GM18870 (cell line): ENCODE measurements around the gene PTPRD.
A peak's percentile ranks its signal among the peaks of the same experiment; 100 is the strongest.

Source experiments
- ATAC-seq: cut with Tn5 transposase; IDR thresholded peaks from one replicate; pipeline ENCODE4 v1.9.1; 2021; ENCODE audit warnings: moderate library complexity; ENCODE audit not compliant: unreplicated experiment

PTPRD gene

DNA sequence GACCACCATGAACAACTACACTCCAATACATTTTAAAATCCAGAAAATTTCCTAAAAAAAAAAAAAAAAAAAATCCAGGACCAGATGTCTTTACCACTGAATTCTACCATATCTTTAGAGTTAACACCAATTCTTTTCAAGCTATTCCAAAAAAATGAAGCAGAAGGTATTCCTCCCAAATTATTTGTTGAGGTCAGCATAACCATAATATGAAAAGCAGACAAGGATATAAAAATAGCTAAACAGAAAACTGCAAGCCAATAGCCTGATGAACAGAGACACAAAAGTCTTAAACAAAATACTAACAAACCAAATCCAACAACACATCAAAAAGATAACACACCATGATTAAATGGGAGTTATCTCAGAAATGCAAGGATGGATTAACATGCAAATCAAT is 695.4 kb downstream of the PTPRD start:
- no peak for ATAC-seq

DNA sequence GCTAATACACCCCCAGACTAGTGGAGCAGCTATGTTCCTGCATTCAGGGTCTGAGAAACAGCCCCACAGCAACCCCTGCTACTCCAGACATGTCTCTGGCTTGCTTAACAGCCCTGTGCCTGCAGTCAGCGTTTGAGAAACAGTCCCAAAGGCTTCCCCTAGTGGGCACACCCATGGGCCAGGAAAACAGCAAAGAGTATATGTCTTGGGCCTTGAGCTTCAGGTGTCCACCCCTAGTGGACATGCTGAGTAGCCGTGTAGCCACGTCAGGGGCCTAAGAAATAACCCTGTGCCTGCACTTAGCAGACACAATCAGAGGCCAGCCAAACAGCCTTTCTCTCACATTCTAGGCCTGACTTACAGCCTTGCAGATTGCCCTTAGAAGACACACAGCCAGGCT is 698.6 kb downstream of the PTPRD start:
- ATAC-seq = no peak

DNA sequence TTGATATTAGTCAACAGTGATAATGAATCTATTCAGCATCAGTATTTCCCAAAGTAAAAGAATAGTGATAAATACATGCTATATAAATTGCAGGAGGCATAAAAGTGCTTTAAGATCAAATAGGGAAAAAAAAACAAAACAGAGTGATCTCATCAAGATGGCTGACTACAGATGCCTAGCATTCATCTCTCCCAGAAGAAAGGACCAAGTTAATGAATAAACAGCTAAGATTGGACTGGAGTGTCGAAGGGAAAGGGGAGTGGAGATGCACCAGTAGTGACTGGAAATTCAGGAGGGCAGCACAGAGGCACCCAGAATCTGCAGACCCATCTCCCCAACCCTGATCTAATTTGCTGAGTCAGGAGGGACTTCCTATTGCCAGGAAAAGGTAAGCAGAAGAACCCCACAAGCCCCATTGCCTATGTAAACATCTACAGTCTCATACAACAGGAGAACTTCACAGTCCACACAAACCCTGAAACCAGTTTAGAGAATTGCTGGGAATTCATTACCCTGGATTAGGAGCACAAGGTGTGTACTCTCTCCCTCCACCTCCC is 699.4 kb downstream of the PTPRD start:
- no peak for ATAC-seq

DNA sequence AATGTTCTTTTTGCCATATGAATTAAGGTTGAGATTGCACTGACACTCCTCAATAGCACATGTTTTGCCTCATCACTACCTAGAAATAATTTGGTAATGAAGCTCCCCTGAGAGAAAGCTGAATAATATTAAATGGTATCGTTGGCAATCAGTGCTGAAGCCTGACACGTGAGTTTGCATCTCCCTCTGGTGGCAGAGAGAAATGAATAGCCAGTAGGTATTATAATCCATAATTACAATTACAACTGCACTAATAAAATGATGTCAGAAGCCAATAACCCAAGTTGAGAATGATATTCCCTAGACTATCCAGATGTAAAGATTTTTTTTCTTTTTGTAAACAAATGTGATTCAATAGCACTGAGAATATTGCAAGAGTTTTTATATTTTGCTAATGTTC is 700.3 kb downstream of the PTPRD start:
- ATAC-seq = peak; percentile 62

DNA sequence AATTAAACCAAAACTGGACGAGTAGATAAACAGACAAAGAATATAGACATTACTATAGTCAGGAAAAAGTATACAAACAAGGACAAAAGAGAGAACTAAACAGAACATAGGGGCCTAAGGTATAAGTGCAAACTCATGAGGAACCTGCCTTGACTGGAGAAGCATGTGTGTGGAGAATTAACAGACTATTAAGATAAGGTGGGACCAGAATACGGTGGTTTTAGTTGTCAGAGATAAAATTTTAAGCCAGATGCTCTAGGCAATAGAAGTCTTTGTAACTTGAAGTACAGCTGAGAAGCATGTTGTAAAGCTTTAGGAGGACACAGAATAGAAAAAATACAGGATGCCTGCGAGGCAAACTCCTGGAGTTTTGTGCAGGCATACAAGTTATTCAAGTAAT is 707.1 kb downstream of the PTPRD start:
- no peak for ATAC-seq

DNA sequence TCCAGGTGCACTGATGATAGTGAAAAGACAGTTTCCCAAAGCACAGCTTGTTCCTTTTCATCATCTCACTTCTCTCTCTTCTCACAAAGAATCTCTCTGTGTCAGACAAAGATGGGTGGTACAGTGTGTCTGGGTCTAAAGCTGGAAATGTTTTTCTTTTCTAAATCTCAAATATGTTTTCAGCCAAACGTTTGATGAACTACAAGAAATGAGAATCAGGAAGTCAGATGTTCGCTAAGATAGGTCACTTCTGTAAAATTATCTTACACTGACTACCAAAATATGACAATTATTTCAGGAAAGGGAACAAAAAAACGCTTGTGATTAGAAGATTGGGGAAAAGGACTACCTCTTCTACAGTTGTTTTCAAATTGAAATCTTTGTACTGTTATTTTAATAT is 708.8 kb downstream of the PTPRD start:
- no peak for ATAC-seq

DNA sequence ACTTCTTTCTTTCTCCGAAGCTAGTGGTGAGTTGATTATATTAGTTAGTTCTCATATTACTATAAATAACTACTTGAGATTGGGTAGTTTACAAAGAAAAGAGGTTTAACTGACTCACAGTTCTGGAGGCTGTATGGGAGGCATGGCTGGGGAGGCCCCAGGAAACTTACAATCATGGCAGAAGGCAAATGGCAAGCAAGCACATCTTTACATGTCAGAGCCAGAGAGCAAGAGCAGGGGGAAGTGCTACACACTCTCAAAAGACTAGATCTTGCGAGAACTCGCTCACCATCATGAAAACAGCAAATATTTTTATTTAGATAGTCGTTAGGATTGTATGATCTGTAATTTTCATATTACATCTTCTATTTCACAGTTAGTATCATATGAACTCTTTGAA is 711.2 kb downstream of the PTPRD start:
- peak; percentile 47 for ATAC-seq

DNA sequence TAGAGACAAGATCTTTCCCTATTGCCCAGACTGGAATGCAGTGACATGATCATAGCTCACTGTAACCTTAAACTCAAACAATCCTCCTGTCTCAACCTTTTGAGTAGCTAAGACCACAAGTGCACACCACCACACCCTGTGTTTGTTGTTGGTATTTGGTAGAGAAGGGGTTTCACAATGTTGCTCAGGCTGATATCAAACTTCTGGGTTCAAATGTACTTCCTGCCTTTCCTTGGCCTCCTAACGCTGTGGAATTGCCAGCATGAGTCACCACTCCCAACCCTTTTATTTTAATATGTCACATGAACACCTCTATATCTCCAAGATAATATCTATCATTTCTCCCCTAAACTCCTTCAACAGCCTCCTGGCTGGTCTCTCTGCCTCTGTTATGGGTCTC is 719.0 kb downstream of the PTPRD start:
- no peak for ATAC-seq

DNA sequence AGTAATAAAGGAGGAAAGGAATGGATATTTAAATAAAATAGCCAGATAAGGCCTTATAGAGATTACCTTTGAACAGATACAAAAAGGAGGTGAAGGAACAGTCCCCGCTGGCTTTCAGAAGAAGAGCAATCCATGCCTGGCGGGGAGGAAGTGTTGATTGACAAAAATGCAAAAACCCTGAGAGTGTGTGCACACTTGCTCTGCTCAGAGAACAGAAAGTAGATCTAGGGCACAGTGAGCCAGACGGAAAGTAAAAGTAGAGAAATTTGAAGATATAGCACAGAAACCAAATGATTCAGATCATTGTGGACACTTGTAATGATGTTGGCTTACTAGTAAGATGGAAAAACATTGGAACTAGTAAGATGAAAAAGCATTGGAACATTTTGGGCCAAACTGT is 720.6 kb downstream of the PTPRD start:
- peak; percentile 64 for ATAC-seq

DNA sequence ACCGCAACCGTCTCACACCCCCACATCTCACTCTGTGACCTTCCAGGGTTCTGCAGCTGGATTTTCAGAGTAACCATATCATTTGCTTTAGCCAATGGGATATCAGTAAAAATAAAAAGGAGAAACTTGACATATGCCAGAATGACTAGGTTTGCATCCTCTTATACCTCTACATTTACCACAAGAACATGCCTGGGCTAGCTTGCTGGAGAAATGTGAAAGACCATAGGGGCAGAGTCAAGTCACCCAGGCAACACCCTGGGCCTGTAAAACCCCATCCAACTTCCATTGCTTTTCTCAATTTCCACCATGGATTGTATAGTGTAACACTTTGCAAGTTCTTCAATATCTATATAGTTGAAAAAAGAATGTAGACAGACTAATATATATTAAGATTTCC is 731.1 kb downstream of the PTPRD start:
- ATAC-seq = no peak

DNA sequence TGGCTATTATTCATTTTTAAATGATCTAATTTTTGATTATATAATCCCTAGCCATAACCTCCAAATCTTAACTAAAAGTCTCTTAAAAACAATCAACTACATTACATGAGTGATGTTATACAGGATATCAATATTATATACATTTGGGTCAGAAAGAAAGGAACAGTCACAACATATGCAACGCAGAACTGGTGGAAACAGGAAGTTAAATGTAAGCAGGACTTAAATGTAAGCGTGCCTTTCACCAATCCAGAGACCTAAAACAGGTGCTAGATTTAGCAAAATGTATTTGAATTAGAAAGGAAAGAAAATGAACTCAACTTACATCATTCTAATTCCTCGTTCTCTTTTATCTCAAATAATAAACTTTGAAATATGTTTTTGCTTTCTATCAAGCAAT is 738.5 kb downstream of the PTPRD start:
- peak; percentile 53 for ATAC-seq

DNA sequence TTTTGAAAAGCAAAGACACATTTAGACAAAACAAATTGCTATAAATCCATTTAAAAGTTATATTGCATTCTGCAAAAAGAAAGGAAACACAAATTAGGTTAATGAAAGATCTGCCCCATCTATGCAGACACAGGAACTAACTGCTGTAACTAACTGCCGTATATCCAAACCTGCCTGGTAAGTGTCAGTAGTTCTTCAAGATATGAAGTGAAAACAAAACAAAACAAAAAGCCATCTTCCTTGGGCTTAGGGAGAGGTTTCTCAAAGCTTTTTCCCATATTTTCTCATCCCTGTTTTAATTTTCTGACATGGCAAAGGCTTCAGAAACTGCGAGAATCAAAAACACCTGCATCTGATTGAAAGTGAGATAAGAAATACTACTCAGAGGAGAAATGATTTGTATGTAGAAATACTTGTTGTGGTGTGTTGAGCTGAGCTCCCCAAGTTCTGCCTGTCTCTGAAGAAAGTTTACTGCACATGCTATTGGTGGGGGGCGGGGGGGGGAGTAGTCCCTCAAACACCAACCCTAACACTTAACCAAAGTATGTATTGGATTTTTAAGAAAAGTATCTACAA is 750.5 kb downstream of the PTPRD start:
- ATAC-seq = no peak

DNA sequence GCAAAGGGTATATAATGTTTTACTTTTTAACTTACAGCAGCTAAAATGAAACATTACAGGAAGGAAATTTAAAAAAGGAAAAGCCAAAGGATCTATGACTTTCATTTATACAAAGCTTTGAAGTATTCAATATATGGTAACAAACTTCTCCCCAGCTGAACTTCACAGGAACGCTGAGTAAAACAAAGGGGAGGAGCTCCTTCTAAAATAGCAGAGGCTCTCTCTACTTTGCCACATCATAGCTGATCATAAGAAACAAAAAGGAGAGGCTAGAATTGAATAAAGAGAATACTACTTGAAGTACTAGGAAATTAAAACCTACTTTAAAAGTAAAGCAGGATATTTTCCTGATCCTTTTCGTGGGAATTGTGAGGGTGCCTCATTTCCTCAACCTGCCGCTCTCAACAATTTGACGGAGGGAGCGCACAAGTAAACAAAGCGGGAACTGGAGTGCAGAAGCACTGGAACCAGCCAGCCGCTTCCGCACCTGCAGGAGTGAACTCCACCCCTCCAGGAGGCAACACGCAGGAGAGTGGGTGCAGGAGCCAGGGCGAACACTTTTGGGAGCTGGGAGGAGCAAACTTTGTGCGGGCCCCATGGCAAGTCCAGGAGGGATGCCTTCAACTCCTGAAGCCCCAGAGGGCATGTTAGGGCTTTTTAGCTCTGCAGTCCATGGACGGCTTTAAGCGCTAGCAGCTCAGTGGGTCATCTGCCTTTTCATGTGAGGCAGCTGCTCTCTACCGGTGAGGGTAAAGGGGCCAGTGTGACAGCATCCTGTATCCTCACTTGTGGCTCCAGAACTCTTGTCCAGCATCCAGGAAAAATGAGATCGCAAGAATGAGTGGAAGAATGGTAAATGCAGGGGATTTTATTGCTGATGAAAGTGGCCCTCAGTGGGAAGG is 757.4 kb downstream of the PTPRD start:
- no peak for ATAC-seq

DNA sequence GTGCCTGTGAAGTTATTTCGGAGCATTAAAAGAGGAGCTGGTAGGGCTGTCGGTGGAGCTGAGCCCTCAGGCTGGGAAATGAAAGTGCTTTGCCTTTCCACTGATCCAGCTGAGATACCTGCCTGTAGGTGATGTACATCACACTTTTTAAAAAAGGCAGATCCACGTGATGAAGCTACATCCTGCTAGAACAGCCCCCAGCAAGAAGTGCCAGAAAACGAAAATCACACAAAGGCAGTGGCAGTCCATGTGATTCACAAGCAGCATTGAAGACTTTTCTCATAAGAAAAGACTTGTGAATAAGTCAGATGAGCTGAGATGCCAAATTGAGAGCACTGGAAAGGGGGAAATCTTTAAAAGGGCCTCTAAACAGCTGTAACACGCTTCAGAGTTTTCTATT is 765.1 kb downstream of the PTPRD start:
- no peak for ATAC-seq

DNA sequence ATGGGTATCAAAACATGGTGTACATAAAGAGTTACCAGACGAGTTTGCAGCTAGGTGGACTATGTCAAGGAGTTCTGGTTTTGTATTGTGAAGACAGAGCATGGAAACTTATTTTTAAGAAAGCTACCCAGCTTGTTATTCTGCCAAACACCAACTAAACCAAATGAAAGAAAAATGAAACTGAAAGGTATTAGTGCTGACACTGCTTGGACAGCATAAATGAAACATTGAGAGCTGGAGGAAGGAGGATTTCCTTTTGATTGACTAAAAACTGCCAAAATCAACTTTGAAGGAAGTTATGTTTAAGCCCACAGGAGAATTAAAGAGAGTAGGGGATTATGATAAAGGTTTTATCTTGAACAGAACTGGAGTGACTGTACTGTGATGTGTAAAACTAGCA is 766.2 kb downstream of the PTPRD start:
- peak; percentile 95 for ATAC-seq

DNA sequence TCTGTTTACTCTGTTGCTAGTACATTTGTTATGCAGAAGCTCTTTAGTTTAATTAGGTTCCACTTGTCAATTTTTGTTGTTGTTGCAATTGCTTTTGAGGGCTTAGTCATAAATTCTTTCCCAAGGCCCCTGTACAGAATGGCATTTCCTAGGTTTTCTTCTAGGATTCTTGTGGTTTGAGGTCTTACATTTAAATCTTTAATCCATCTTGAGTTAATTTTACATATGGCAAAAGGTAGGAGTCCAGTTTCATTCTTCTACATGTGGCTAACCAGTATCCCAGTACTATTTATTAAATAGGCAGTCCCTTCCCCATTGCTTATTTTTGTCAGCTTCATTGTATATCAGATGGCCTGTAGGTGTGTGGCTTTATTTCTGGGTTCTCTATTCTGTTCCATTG is 792.4 kb downstream of the PTPRD start:
- ATAC-seq = no peak

DNA sequence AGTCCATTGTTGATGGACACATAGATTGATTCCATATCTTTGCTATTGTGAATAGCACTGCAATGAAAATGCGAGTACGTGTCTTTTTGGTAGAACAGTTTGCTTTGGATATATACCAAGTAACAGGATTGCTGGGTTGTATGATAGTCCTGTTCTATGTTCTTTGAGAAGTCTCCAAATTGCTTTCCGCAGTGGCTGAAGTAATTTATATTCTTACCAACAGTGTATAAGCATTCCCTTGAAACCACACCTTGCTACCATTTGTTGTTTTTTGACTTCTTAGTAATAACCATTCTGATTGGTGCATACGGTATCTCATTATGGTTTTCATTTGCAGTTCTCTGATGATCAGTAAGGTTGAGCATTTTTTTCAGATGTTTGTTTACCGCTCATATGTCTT is 792.9 kb downstream of the PTPRD start:
- ATAC-seq = no peak

DNA sequence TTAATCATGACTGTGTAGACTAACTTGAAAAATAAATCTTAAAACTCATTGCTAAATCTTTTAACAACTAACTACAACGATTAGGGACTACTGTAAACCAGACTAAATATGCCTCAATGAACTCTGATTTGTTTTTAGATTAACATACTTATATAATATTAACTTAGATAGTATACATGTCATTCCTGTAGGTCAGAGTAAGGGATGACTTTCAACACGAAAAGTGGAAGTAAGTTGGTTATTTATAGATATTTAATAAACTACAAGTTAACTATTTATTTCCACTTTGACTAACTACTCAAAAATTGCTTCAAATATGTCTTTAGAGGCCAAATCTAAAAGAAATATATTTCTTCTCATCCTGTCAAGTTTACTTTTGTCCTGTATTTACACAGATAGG is 795.6 kb downstream of the PTPRD start:
- no peak for ATAC-seq

DNA sequence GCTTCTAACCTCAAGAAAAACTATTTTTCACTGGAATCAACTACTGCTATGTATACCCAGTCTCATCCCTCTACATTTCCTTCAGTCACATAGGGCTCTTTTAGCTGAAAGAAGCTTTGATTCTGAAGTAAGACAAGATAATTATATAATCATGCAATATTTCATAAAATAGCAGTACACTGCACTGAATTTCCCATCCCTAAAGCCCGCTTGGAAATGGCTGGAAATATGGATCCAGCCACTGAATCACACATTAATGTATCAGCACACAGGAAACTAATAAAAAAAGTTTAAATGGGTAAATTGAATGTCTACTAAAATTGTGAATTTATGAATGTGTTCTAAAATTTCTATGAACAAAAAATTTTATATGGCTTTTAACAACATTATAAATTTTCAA is 808.7 kb downstream of the PTPRD start:
- ATAC-seq = no peak

DNA sequence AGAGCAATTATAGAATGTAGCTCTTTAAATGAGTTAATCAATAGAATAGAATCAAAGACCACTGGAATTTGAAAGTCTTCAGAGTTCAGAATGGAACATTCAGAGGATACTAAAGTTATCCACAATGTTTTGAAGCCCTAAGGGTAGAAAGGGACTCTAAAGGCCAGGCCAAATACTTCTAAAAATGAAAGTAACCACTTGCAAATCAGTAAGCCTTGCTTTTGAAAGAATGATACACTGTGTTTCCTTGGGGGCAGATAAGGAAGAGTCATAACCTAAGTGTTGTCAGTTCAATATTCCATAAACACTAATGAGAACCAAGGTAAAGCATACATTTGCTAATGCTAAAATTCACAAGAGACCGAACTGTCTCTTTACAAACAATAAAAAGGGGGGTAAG is 813.5 kb downstream of the PTPRD start:
- no peak for ATAC-seq

DNA sequence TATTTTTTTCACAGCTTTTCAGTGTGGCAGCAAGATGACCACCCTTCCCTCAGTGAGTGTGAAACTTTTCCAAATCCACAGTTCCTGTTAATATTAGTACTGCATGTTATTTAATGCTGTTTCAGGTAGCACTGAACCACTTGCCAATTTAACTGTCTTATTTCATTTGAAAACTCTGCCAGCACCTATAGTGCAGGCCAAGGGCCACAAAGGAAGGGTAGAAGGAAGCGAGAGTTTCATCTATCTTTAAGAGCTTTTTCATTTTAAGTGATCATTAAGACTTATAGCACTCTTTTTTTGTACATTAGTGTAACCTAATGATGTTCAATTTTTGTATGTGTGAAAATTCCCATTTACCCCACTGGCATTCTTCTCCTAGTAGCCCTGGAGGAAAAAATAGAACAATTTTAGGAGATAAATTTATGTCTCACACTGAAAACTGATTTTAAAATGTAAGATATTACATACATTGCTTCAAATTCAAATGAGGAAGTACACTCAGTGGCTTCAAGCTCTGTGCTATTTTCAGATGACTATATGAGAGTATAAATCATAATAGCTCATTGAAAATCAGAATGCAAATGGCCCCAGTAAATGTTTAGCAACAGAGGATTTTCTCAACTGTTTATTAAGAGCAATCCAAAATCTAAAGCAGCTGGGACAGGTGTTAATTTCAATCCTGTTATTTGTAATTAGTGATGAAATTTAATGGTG is 820.5 kb downstream of the PTPRD start:
- ATAC-seq = peak; percentile 50

DNA sequence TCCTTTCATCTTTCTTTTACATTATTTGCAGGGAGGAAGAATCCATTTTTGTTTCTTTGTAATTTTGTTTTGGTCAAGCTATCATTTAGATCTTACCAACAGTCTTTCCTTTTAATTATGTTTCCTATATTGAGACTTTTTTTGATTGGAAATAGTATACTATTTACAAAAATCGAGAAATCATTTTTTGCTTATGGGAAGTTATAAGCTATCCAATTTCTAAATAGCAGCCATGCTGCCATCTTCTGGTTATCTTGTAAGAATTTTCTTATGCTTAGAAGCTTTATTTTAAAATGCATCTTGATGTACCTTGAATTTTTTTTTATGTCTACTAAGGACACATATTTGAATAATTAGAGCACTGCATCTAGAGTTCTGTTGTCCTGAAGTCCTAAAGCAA is 821.2 kb downstream of the PTPRD start:
- ATAC-seq = no peak
